ENCODE results near the gene CSNK2A1. TPM values are rescaled to one million over a fixed set of nuclear protein-coding genes. Genes with fewer than 3 reads are reported as not detected.
"Not testable (repeated sequence)": the region's sequence is repeated elsewhere in the genome, so short reads cannot be mapped to it uniquely, and the experiment has no call there.

CSNK2A1 gene
- total RNA-seq, 2 experiments from 2014 or later, result 154 to 155 TPM

- no peaks in the 10 kb centered on the region for H3K27me3 Mint-ChIP-seq
- CTCF ChIA-PET, result interaction anchor here (1.1 to 1.8 kb wide), 4 partner anchors 54 to 132 kb away, joined by 3 to 13 read pairs (median 4); partner anchors contain the start of genes RBCK1 and TRIB3
- H3K4me1 Mint-ChIP-seq (ENCODE audit: low read depth), result peaks cover 40% of the 10 kb centered on the region
- intact Hi-C loops (cut with micrococcal nuclease), result loop anchor here (1.0 to 5.0 kb wide), 4 partner anchors 23 to 109 kb away; partner anchors contain the start of gene CSNK2A1
- DNase-seq, result peak; percentile 62
- POLR2A ChIA-PET, result interaction anchor here (1.8 kb wide), 1 partner anchor 54 kb away, joined by 11 read pairs; no protein-coding TSS in a partner anchor
- peak overlapping the region; percentile 86 for H3K4me3 Mint-ChIP-seq
- no peaks in the 10 kb centered on the region for H3K9me3 Mint-ChIP-seq
- peak overlapping the region; percentile 84 for H3K27ac Mint-ChIP-seq
- peaks cover 4% of the 10 kb centered on the region for H3K36me3 Mint-ChIP-seq
Observed at GRCh38 chr20:461254-462198, 82.1 kb downstream of the CSNK2A1 start.

GRCh38 chr20:460707-461106 lies 82.9 kb downstream of the CSNK2A1 start:
- Mint-ChIP-seq H3K27me3 (no peaks in the 10 kb centered on the region), H3K9me3 (no peaks in the 10 kb centered on the region), H3K4me1 (ENCODE audit: low read depth) (peaks cover 42% of the 10 kb centered on the region), H3K36me3 (peaks cover 4% of the 10 kb centered on the region), H3K4me3 (peak overlapping the region; percentile 60), H3K27ac (no peak overlapping the region)
- POLR2A ChIA-PET, result interaction anchor here (1.1 kb wide), 1 partner anchor 69 kb away, joined by 3 read pairs; no protein-coding TSS in a partner anchor
- intact Hi-C loops (cut with micrococcal nuclease), result loop anchor here (5.0 kb wide), 1 partner anchor 108 kb away; no protein-coding TSS in a partner anchor
- CTCF ChIA-PET, result interaction anchor here (1.2 to 1.3 kb wide), 2 partner anchors 25 to 80 kb away, joined by 3 to 5 read pairs; partner anchors contain the start of gene TRIB3
- DNase-seq, result no peak

GRCh38 chr20:460180-460579 lies 83.4 kb downstream of the CSNK2A1 start:
- Mint-ChIP-seq H3K27ac (no peak overlapping the region), H3K9me3 (no peaks in the 10 kb centered on the region), H3K36me3 (peaks cover 4% of the 10 kb centered on the region), H3K27me3 (no peaks in the 10 kb centered on the region), H3K4me3 (peak overlapping the region; percentile 34), H3K4me1 (ENCODE audit: low read depth) (peaks cover 42% of the 10 kb centered on the region)
- intact Hi-C loops (cut with micrococcal nuclease), result loop anchor here (5.0 kb wide), 1 partner anchor 108 kb away; no protein-coding TSS in a partner anchor
- DNase-seq, result no peak
- POLR2A ChIA-PET, result interaction anchor here (1.1 kb wide), 1 partner anchor 68 kb away, joined by 3 read pairs; no protein-coding TSS in a partner anchor
- CTCF ChIA-PET, result interaction anchor here (1.3 kb wide), 1 partner anchor 24 kb away, joined by 5 read pairs; no protein-coding TSS in a partner anchor

- ChIA-PET CTCF (interaction anchor here (1.1 to 2.2 kb wide), 2 partner anchors 21 to 104 kb away, joined by 3 to 4 read pairs; no protein-coding TSS in a partner anchor), POLR2A (no interaction called here)
- intact Hi-C loops (cut with micrococcal nuclease), result no loop called here
- DNase-seq, result no peak
- H3K27ac Mint-ChIP-seq, result no peak overlapping the region
- no peak overlapping the region for H3K4me3 Mint-ChIP-seq
- H3K36me3 Mint-ChIP-seq, result peaks cover 4% of the 10 kb centered on the region
- H3K27me3 Mint-ChIP-seq, result no peaks in the 10 kb centered on the region
- H3K9me3 Mint-ChIP-seq, result no peaks in the 10 kb centered on the region
- peaks cover 42% of the 10 kb centered on the region for H3K4me1 Mint-ChIP-seq (ENCODE audit: low read depth)
Observed at GRCh38 chr20:458776-459175, 84.8 kb downstream of the CSNK2A1 start.

- no peaks in the 10 kb centered on the region for H3K9me3 Mint-ChIP-seq
- ChIA-PET CTCF (no interaction called here), POLR2A (no interaction called here)
- no peak overlapping the region for H3K27ac Mint-ChIP-seq
- DNase-seq, result no peak
- H3K36me3 Mint-ChIP-seq, result peaks cover 2% of the 10 kb centered on the region
- H3K4me3 Mint-ChIP-seq, result no peak overlapping the region
- intact Hi-C loops (cut with micrococcal nuclease), result no loop called here
- peaks cover 19% of the 10 kb centered on the region for H3K4me1 Mint-ChIP-seq (ENCODE audit: low read depth)
- no peaks in the 10 kb centered on the region for H3K27me3 Mint-ChIP-seq
Observed at GRCh38 chr20:454951-455350, 88.6 kb downstream of the CSNK2A1 start.

GRCh38 chr20:452021-452420 lies 91.6 kb downstream of the CSNK2A1 start:
- H3K36me3 Mint-ChIP-seq; intact Hi-C loops (cut with micrococcal nuclease); H3K4me1 Mint-ChIP-seq (ENCODE audit: low read depth); H3K27ac Mint-ChIP-seq; POLR2A ChIA-PET; H3K27me3 Mint-ChIP-seq; H3K4me3 Mint-ChIP-seq; DNase-seq; H3K9me3 Mint-ChIP-seq; CTCF ChIA-PET: not testable (repeated sequence)

- H3K9me3 Mint-ChIP-seq, result no peaks in the 10 kb centered on the region
- POLR2A ChIA-PET, result interaction anchor here (0.7 kb wide), 1 partner anchor 63 kb away, joined by 3 read pairs; no protein-coding TSS in a partner anchor
- no peaks in the 10 kb centered on the region for H3K27me3 Mint-ChIP-seq
- peaks cover 40% of the 10 kb centered on the region for H3K36me3 Mint-ChIP-seq
- H3K27ac Mint-ChIP-seq, result no peak overlapping the region
- H3K4me3 Mint-ChIP-seq, result no peak overlapping the region
- CTCF ChIA-PET, result interaction anchor here (0.7 to 1.2 kb wide), 3 partner anchors 14 to 92 kb away, joined by 3 to 4 read pairs (median 3); no protein-coding TSS in a partner anchor
- no peak for DNase-seq
- peaks cover 2% of the 10 kb centered on the region for H3K4me1 Mint-ChIP-seq (ENCODE audit: low read depth)
- intact Hi-C loops (cut with micrococcal nuclease), result no loop called here
Observed at GRCh38 chr20:445514-446336, 97.9 kb downstream of the CSNK2A1 start.

- Mint-ChIP-seq H3K4me3 (no peak overlapping the region), H3K4me1 (ENCODE audit: low read depth) (peaks cover 9% of the 10 kb centered on the region), H3K9me3 (no peaks in the 10 kb centered on the region), H3K27ac (no peak overlapping the region), H3K36me3 (peaks cover 46% of the 10 kb centered on the region), H3K27me3 (no peaks in the 10 kb centered on the region)
- POLR2A ChIA-PET, result no interaction called here
- DNase-seq, result no peak
- CTCF ChIA-PET, result no interaction called here
- intact Hi-C loops (cut with micrococcal nuclease), result no loop called here
Observed at GRCh38 chr20:444862-445426, 98.6 kb downstream of the CSNK2A1 start.

GRCh38 chr20:444117-444516 lies 99.5 kb downstream of the CSNK2A1 start:
- Mint-ChIP-seq H3K4me1 (ENCODE audit: low read depth) (peaks cover 15% of the 10 kb centered on the region), H3K9me3 (no peaks in the 10 kb centered on the region), H3K27me3 (no peaks in the 10 kb centered on the region), H3K36me3 (peaks cover 54% of the 10 kb centered on the region), H3K4me3 (no peak overlapping the region), H3K27ac (no peak overlapping the region)
- CTCF ChIA-PET, result no interaction called here
- no peak for DNase-seq
- intact Hi-C loops (cut with micrococcal nuclease), result no loop called here
- POLR2A ChIA-PET, result no interaction called here

GRCh38 chr20:443223-443775 lies 100.3 kb downstream of the CSNK2A1 start:
- Mint-ChIP-seq H3K36me3 (peaks cover 56% of the 10 kb centered on the region), H3K4me1 (ENCODE audit: low read depth) (peaks cover 23% of the 10 kb centered on the region), H3K27ac (no peak overlapping the region), H3K9me3 (no peaks in the 10 kb centered on the region), H3K27me3 (no peaks in the 10 kb centered on the region), H3K4me3 (no peak overlapping the region)
- CTCF ChIA-PET, result no interaction called here
- POLR2A ChIA-PET, result no interaction called here
- DNase-seq, result no peak
- intact Hi-C loops (cut with micrococcal nuclease), result no loop called here

- intact Hi-C loops (cut with micrococcal nuclease), result no loop called here
- Mint-ChIP-seq H3K4me1 (ENCODE audit: low read depth) (peaks cover 38% of the 10 kb centered on the region), H3K9me3 (no peaks in the 10 kb centered on the region), H3K36me3 (peaks cover 68% of the 10 kb centered on the region), H3K27me3 (no peaks in the 10 kb centered on the region), H3K4me3 (no peak overlapping the region), H3K27ac (no peak overlapping the region)
- DNase-seq, result no peak
- CTCF ChIA-PET, result interaction anchor here (1.0 kb wide), 1 partner anchor 11 kb away, joined by 3 read pairs; no protein-coding TSS in a partner anchor
- POLR2A ChIA-PET, result no interaction called here
Observed at GRCh38 chr20:440636-441035, 103.0 kb downstream of the CSNK2A1 start.
